ENCODE results near the gene NEURL3.

NEURL3 gene

GRCh38 chr2:96526101-96526591, 21.0 kb upstream of the NEURL3 start:
- H3K4me3 ChIP-seq (ENCODE audit: low read length): no peak overlapping the region
- no peak overlapping the region for H3K4me2 ChIP-seq (ENCODE audit: low read length)

GRCh38 chr2:96525211-96525507, 20.0 kb upstream of the NEURL3 start:
- Histone ChIP-seq H4K20me1 (ENCODE audit: insufficient read depth, low read length) (no peaks in the 10 kb centered on the region), H3K9me3 (ENCODE audit: insufficient read depth, low read length) (no peaks in the 10 kb centered on the region), H3K9ac (ENCODE audit: low read length) (no peak overlapping the region), H3K4me1 (ENCODE audit: low read length) (peaks cover 70% of the 10 kb centered on the region), H3K27ac (ENCODE audit: low read length) (no peak overlapping the region), H3K79me2 (ENCODE audit: low read length) (no peaks in the 10 kb centered on the region), H2AFZ (ENCODE audit: low read depth, low read length) (no peak overlapping the region), H3K36me3 (replicated peaks; ENCODE audit: low read depth, low read length) (no peaks in the 10 kb centered on the region), H3K4me2 (ENCODE audit: low read length) (peak overlapping the region; percentile 48), H3K4me3 (ENCODE audit: low read length) (no peak overlapping the region), H3K27me3 (ENCODE audit: low read depth, low read length) (peaks cover 71% of the 10 kb centered on the region)
- TF ChIP-seq CTCF (IDR thresholded peaks at IDR 0.05; ENCODE audit: low read depth, low read length) (no peak), EZH2phosphoT487 (IDR thresholded peaks at IDR 0.05; ENCODE audit: low read depth) (no peak)

More at GRCh38 chr2:96526101-96526591, 21.0 kb upstream of the NEURL3 start:
- TF ChIP-seq EZH2phosphoT487 (IDR thresholded peaks at IDR 0.05; ENCODE audit: low read depth) (no peak), CTCF (IDR thresholded peaks at IDR 0.05; ENCODE audit: low read depth, low read length) (no peak)
- Histone ChIP-seq H3K79me2 (ENCODE audit: low read length) (no peaks in the 10 kb centered on the region), H3K36me3 (replicated peaks; ENCODE audit: low read depth, low read length) (no peaks in the 10 kb centered on the region), H3K9ac (ENCODE audit: low read length) (no peak overlapping the region), H3K27me3 (ENCODE audit: low read depth, low read length) (peaks cover 78% of the 10 kb centered on the region), H4K20me1 (ENCODE audit: insufficient read depth, low read length) (no peaks in the 10 kb centered on the region), H3K9me3 (ENCODE audit: insufficient read depth, low read length) (no peaks in the 10 kb centered on the region), H3K4me1 (ENCODE audit: low read length) (peaks cover 80% of the 10 kb centered on the region), H2AFZ (ENCODE audit: low read depth, low read length) (no peak overlapping the region), H3K27ac (ENCODE audit: low read length) (no peak overlapping the region)

- H3K4me3 ChIP-seq (ENCODE audit: low read length): peak overlapping the region; percentile 23
- H2AFZ ChIP-seq (ENCODE audit: low read depth, low read length): no peak overlapping the region
- peaks cover 65% of the 10 kb centered on the region for H3K27me3 ChIP-seq (ENCODE audit: low read depth, low read length)
- H3K4me1 ChIP-seq (ENCODE audit: low read length): peaks cover 65% of the 10 kb centered on the region
- H3K9ac ChIP-seq (ENCODE audit: low read length): no peak overlapping the region
- peak overlapping the region; percentile 48 for H3K4me2 ChIP-seq (ENCODE audit: low read length)
- H4K20me1 ChIP-seq (ENCODE audit: insufficient read depth, low read length): no peaks in the 10 kb centered on the region
- no peaks in the 10 kb centered on the region for H3K9me3 ChIP-seq (ENCODE audit: insufficient read depth, low read length)
- no peaks in the 10 kb centered on the region for H3K36me3 ChIP-seq (replicated peaks; ENCODE audit: low read depth, low read length)
- H3K27ac ChIP-seq (ENCODE audit: low read length): no peak overlapping the region; the same call in 1 of the 2 replicates
- TF ChIP-seq CTCF (IDR thresholded peaks at IDR 0.05; ENCODE audit: low read depth, low read length) (no peak), EZH2phosphoT487 (IDR thresholded peaks at IDR 0.05; ENCODE audit: low read depth) (no peak)
- no peaks in the 10 kb centered on the region for H3K79me2 ChIP-seq (ENCODE audit: low read length)
Measured at GRCh38 chr2:96524482-96525210, 19.5 kb upstream of the NEURL3 start.

GRCh38 chr2:96523659-96524481, 18.7 kb upstream of the NEURL3 start:
- Histone ChIP-seq H3K36me3 (replicated peaks; ENCODE audit: low read depth, low read length) (no peaks in the 10 kb centered on the region), H3K9me3 (ENCODE audit: insufficient read depth, low read length) (no peaks in the 10 kb centered on the region), H3K27me3 (ENCODE audit: low read depth, low read length) (peaks cover 59% of the 10 kb centered on the region), H3K27ac (ENCODE audit: low read length) (no peak overlapping the region), H4K20me1 (ENCODE audit: insufficient read depth, low read length) (no peaks in the 10 kb centered on the region), H3K79me2 (ENCODE audit: low read length) (no peaks in the 10 kb centered on the region), H3K4me1 (ENCODE audit: low read length) (peaks cover 57% of the 10 kb centered on the region), H3K4me3 (ENCODE audit: low read length) (no peak overlapping the region), H3K9ac (ENCODE audit: low read length) (no peak overlapping the region), H2AFZ (ENCODE audit: low read depth, low read length) (no peak overlapping the region), H3K4me2 (ENCODE audit: low read length) (peak overlapping the region; percentile 48)
- TF ChIP-seq EZH2phosphoT487 (IDR thresholded peaks at IDR 0.05; ENCODE audit: low read depth) (no peak), CTCF (IDR thresholded peaks at IDR 0.05; ENCODE audit: low read depth, low read length) (no peak)
